Measurements from ENCODE around the gene FBLN1. TPM values are rescaled to one million over a fixed set of nuclear protein-coding genes. Genes with fewer than 3 reads are reported as not detected.
"Not testable (repeated sequence)": the region's sequence is repeated elsewhere in the genome, so short reads cannot be mapped to it uniquely, and the experiment has no call there.

FBLN1 gene, protein sequence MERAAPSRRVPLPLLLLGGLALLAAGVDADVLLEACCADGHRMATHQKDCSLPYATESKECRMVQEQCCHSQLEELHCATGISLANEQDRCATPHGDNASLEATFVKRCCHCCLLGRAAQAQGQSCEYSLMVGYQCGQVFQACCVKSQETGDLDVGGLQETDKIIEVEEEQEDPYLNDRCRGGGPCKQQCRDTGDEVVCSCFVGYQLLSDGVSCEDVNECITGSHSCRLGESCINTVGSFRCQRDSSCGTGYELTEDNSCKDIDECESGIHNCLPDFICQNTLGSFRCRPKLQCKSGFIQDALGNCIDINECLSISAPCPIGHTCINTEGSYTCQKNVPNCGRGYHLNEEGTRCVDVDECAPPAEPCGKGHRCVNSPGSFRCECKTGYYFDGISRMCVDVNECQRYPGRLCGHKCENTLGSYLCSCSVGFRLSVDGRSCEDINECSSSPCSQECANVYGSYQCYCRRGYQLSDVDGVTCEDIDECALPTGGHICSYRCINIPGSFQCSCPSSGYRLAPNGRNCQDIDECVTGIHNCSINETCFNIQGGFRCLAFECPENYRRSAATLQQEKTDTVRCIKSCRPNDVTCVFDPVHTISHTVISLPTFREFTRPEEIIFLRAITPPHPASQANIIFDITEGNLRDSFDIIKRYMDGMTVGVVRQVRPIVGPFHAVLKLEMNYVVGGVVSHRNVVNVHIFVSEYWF
- 6.6 and 7.4 TPM in 2 replicates for total RNA-seq

DNA sequence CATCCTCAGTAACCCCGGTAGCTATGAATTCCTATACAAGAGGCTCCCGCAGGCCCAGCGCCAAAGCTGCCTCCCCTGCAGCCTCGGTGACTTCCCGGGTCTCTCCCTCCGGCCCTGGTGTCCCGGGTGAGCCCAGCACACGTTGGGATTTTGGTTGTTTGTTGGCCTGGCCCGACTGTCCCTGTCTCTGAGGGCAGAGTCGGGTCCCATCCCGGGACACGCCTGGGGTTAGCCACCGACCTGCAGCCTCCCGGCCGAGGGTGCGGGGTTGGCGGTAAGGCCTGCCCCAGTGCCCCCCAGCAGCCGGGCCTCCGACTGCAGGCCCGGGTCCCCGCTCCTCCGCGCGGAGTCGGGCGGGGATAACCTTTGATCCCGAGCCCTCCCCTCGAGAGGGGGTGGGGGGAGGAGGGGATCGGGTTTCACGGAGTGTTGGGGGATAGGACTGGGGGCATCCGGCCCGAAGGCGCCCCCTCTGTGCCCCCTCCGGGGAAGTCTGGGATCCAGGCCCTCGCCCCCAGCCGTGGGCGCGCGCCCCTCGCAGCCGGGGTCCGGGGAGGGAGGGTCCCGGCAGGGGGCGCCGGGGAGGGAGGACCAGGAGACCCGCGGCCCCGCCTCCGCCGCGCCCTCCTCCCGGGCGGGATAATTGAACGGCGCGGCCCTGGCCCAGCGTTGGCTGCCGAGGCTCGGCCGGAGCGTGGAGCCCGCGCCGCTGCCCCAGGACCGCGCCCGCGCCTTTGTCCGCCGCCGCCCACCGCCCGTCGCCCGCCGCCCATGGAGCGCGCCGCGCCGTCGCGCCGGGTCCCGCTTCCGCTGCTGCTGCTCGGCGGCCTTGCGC lies at the start of gene FBLN1:
Gene FBLN1, plus strand, starts transcription at position 669 of the 835 bp plus-strand sequence. Its CDS starts 103 bp downstream, at position 772.
- DNase-seq (ENCODE audit: extremely low read depth, low read depth, low spot score): no peak

DNA sequence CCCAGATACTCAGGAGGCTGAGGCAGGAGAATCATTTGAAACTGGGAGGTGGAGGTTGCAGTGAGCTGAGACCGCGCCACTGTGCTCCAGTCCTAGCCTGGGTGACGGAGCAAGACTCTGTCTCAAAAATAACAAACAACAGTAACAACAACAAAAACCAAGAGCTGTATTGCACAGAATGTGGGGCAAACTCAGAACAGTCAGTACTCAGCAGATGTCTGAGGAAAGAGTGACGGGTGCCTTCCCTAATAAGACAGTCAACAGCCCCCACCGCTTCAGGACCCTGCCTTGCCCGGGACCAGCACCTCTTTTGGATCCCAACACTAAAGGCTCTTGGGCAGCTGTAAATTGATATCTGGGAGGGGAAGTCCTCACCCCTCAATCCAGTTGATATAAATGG lies 48.9 kb upstream of the FBLN1 start:
- no peak for DNase-seq (ENCODE audit: extremely low read depth, low read depth, low spot score)

DNA sequence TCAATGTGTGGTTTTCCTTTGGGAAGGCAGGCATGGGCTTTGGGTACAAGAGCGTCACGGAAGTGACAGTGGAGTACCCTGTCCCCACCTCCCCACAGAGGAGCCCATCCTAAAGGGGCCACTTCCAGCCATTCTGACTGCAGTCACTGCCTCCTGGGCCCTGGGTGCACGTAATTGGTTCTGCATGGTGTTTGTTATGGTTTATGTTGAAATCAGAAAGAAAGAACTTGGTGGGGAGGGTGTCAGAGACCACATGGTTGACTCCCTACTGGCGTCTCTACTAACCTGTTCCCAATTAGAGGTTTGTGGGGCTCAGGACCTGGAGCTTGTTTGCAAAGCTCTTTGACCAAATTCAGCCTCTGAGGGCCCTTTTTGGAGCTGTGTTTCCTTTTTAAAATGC lies 48.4 kb upstream of the FBLN1 start:
- no peak for DNase-seq (ENCODE audit: extremely low read depth, low read depth, low spot score)

DNA sequence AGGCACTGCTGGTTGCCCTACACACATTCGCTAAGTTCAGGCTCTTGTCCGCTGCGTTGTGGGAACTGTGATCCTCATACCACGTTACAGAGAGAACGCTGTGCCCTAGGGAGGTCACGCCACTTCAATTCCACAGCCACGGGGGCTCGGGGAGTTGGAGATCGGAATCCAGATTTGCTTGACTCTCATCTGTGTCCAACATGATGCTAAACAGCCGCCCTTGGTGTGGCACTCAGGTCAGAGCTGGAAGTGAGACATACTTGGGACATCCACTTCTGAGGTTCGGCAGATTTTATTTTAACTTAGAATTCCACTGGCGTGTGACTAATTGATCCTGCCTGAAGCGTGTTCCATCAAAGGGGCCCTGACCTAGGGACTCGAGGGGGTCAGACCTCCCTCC lies 47.5 kb upstream of the FBLN1 start:
- DNase-seq (ENCODE audit: extremely low read depth, low read depth, low spot score): no peak

DNA sequence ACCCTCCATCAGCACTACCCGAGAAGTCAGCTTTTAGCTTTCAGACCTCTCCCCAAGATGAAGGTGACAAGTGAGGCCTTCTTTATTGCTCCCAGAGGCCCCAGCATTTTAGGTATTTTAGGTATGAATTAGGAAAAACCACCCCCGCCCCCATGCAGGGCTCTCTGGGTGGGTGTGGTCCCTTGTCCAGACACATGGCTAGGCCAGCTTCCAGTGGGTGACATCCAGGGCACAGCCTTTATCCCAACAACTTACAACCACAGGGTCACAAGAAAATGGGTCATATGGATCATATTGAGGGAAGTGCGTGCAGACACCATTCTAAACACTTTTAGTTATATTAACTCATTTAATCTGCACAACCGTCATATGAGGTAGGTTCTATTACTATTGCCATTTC lies 47.1 kb upstream of the FBLN1 start:
- no peak for DNase-seq (ENCODE audit: extremely low read depth, low read depth, low spot score)

DNA sequence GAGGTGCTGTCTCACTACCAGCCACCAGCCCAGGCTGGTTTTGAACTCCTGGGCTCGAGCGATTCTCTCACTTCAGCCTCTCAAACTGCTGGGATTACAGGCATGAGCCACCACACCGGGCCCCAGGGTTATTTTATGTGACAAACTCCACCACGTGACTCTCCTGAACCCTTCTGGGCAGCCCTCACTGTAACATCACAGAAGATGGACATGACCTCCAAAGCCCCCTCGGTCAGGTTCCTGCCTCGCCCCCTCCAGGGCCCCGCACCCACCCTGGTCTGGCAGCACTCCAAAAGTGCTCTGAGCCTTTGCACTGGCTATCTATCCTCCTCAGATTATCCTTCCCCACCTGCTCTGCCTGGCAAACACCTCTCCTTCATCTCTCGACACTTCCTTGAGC lies 45.9 kb upstream of the FBLN1 start:
- DNase-seq (ENCODE audit: extremely low read depth, low read depth, low spot score): no peak

DNA sequence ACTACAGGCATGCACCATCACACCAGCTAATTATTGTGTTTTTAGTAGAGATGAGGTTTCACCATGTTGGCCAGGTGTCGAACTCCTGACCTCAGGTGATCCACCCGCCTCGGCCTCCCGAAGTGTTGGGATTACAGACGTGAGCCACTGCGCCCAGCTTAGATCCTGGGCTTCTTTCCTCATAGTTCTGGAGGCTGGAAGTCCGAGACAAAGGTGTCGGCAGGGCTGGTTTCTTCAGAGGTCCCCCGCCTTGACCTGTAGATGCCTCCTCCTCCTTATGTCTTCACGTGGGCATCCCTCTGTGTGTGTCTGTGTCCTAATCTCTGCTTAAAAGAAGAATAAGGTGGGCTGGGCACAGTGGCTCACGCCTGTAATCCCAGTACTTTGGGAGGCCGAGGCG lies 44.2 kb upstream of the FBLN1 start:
- no peak for DNase-seq (ENCODE audit: extremely low read depth, low read depth, low spot score)

DNA sequence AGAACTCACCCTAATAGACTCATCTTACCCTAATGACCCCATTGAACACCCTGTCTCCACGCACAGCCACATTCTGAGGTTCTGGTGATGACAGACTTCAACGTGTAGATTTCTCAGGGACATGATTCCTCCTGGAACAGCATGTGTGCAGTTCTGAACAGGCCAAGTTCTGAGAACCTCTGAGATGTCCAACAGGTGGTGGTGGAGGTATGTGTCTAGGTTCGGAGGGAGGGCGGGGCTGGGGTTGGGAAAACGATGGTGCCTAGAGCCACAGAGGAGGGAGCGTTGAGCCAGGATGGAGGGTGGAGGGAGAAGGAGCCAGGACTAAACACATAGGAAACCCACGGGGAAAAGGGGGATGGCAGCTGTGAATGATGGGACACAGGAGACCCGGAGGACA lies 43.4 kb upstream of the FBLN1 start:
- DNase-seq (ENCODE audit: extremely low read depth, low read depth, low spot score): no peak

DNA sequence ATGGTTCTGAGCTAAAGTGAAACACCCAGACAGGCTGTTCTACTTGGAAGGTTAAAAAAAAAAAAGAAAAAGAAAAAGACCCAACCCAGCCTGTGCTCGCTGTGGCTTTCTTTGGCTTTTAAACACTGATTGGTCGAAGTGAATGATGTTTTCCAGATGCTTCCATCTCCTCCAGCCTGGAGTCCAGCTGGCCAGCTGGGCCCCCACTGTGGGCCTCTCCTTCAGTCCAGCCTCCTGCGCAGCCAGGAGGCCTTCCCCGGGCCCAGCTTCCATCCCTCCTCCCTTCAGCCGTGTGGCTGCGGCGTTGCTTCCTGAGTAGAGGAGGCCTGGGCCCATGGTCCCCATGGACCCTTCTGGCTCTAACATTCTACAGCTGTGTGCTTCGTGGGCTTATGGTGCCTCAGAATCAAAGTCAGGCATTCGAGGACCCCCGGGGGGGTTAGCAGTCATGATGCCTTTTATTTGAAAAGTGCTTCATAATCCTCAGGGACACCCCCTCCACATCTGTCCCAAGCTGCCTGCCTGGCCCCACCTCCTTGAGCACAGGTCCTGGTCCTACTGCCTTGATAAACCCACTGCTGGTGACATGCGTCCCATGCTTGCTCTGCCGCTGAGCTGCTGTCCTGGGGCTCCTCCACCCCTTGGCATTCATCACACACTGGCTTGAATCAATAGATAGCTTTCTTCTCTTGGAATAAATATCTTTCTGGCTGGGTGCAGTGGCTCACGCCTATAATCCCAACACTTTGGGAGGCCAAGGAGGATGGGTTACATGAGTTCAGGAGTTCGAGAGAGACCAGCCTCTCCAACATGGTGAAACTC lies 42.2 kb upstream of the FBLN1 start:
- no peak for DNase-seq (ENCODE audit: extremely low read depth, low read depth, low spot score)

DNA sequence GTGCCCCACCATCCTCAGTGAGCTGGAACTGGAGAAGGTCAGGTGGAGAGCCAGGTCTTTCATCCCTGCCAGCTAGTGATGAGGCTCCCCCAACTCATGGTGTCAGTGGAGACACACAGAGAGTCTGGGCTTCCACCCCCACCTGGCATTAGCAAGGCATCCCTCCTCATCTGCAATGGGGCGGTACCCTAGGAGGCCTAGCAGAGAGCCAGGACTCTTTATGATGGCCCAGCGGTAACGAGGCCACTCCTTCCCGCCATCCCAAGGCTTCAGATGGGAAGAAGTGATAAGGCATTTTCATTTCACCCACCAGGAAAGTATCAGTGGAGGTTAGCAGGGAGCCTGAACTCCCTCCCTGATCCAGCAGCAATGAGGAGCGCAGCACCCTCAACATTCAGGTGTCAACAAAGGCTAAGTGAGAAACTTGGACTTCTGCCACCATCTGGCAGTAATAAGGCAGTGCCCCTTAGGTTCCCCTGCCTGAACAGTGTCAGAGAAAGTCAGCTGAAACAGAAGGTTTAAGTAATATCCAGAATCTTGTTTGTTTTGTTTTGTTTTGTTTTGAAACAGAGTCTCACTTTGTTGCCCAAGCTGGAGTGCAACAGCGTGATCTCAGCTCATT lies 40.5 kb upstream of the FBLN1 start:
- no peak for DNase-seq (ENCODE audit: extremely low read depth, low read depth, low spot score)

DNA sequence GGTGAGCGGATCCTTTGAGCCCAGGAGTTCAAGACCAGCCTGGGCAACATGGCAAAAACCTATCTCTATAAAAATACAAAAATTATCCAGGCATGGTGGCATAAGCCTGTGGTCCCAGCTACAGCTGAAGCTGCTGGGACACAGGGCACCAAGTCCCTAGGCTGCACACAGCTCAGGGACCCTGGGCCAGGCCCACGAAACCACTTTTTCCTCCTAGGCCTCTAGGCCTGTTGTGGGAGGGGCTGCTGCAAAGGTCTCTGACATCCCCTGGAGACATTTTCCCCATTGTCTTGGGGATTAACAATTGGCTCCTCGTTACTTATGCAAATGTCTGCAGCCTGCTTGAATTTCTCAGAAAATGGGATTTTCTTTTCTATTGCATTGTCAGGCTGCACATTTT lies 39.0 kb upstream of the FBLN1 start:
- DNase-seq (ENCODE audit: extremely low read depth, low read depth, low spot score): not testable (repeated sequence)

DNA sequence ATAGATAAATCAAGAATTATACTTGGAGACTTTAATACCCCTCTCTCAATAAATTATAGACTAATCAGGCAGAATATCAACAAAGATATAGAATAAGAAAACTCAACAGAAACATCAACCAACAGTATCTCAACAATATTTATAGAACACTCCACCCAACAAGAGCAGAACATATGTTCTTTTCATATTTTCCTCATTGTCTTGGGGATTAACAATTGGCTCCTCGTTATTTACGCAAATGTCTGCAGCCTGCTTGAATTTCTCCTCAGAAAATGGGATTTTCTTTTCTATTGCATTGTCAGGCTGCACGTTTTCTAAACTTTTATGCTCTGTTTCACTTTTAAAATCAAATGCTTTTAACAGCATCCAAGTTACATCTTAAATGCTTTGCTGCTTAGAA lies 37.0 kb upstream of the FBLN1 start:
- DNase-seq (ENCODE audit: extremely low read depth, low read depth, low spot score): no peak

DNA sequence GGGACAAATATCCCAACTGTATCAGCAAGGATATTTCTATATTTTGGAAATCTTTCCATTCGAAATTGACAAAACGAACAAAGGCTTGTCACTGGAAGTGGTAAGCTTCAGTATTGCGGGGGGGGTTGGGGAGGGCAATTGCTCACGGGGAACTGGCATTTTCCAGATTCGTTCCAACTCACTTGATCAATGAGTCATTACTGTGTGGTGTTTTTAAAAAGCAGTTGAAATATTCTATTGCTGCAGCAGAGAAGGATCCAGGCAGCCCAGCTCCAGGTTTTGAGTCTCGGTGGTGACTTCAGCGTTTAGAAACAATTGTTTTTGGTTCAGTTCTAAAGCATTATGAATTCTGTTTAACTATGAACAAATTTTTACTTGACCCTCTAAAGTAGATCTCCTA lies 33.8 kb upstream of the FBLN1 start:
- DNase-seq (ENCODE audit: extremely low read depth, low read depth, low spot score): no peak

DNA sequence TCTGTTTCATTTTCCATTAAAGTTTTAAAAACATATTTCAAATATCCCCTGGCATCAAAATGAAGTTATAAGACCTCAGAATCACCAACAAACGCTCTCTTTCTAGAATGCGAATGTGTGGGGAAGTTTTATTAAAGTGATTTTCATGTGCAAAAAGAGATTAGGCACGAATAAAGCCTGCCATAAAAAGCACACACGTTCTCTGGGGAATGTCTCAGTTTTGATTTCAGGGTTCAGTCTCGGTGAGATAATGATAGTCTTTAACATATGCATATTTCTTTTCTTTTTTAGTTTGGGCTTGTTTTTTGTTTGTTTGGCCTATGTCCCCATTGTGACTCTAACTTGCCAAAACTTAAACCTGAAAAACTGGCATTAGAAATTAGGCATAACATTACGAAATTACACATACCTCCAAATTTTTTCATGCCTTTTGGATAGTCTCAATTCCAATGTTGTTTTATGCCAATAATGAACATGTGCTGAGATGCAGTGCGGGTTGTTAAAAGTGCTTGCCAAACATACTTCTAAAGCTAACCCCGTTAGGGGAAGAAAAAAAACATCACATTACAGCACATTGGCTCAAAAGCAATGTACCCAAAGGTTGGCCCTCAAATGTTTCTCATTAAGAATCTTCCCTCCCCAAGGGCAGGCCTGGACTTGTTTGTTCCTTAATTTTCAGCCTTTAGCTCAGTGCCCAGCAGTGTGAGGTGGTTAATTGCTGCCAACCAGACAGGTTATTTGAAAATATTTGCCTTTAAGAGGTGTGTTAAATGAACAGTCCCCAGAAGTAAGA lies 33.2 kb upstream of the FBLN1 start:
- no peak for DNase-seq (ENCODE audit: extremely low read depth, low read depth, low spot score)

DNA sequence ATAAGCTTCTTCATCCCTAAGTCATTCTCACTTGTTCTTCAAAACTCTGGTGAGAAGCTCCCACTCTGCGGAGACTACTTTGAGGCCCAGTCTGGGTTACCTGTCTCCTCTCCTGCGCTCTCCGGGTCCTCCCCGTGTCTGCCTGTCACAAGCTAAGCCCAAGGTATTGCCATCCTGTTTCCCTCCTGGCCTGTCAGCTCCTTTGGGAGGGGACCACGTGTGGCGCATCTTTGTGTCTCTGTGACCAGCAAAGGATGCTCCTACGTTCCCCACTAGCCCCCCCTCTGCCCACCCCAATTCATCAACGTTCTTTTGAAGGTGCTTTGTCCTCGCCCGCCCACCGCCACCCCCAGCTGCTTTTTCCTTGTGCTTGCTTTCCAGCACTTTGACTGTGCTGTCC lies 31.8 kb upstream of the FBLN1 start:
- no peak for DNase-seq (ENCODE audit: extremely low read depth, low read depth, low spot score)

DNA sequence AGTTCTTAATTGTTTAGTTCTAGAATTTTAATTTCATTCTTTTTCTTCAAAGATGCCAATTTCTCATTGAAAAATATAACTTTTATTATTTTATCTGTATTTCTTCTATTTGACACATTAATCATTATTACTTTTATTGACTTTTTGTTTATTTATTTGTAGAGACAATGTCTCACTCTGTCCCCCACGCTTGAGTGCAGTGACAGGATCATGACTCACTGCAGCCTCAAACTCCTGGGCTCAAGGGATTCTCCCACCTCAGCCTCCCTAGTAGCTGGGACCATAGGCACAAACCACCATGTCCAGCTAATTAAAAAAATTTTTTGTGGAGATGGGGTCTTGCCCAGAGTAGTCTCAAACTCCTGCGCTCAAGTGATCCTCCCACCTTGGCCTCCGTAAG lies 30.3 kb upstream of the FBLN1 start:
- no peak for DNase-seq (ENCODE audit: extremely low read depth, low read depth, low spot score)

DNA sequence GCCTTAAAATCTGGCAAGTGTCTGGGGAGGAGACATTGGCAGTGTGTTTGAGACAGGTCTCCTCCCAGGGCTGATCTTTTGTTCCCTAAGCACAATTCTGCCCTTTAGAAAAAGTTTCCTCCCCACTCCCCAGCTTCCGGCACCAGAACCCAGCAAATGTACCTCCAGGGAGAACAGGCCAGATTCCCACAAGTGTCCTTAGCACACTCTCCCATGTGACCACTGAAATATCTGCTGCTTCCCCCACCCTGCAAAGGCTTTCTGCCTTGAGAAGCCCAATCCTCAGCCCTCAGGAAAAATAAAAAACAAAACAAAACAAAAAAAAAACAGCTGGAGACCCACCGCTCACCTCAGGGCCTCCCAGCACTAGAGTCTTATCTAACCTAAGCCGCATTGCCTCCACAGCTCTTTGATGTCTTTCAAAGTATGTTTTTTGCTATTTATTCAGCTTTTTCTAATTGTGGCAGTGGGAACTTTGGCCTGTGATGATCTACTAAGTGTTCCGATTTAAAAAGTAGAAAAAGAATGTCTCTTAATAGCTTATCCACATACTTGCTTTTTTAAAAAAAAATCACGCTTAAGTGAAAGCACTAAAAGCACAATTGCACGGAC lies 29.0 kb upstream of the FBLN1 start:
- DNase-seq (ENCODE audit: extremely low read depth, low read depth, low spot score): no peak

DNA sequence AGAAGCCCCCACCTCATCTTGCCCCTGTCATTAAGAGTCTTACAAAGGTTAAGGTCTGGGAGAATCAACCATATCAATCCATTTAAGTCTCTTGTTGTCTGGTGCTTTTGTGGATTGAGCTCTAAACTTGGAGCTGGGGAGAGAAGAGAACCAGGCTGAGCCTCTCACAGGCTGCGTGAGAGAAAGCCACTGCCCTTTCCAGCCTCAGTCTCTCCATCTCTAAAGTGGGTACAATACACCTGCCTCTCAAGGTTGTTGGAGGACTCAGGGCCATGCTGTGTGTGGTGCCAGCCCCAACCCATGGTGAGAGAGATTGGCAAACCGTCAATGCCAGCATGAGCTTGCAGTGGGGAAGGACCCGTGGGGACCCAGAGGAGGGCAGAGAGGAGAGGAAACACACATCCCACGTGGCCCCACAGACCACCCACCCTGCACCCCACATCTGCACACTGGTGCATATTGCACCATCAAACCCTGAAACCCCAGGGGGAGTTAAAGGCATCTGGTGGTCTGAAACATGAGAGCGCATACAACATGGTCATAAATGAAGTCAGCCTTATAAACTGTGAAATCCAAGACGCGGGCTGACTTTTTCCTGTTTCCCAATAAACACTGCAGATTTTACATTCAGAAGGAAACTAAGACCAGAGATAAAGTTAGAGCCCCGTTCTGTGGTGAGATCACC lies 27.5 kb upstream of the FBLN1 start:
- no peak for DNase-seq (ENCODE audit: extremely low read depth, low read depth, low spot score)

All from glomerular endothelial cell (primary cell).